GM21447 (cell line): ENCODE results near the gene CAMK2A.

Experiments
- ATAC-seq: cut with Tn5 transposase; IDR thresholded peaks from one replicate; pipeline ENCODE4 v1.9.1; 2021; ENCODE audit not compliant: unreplicated experiment

Gene CAMK2A

DNA sequence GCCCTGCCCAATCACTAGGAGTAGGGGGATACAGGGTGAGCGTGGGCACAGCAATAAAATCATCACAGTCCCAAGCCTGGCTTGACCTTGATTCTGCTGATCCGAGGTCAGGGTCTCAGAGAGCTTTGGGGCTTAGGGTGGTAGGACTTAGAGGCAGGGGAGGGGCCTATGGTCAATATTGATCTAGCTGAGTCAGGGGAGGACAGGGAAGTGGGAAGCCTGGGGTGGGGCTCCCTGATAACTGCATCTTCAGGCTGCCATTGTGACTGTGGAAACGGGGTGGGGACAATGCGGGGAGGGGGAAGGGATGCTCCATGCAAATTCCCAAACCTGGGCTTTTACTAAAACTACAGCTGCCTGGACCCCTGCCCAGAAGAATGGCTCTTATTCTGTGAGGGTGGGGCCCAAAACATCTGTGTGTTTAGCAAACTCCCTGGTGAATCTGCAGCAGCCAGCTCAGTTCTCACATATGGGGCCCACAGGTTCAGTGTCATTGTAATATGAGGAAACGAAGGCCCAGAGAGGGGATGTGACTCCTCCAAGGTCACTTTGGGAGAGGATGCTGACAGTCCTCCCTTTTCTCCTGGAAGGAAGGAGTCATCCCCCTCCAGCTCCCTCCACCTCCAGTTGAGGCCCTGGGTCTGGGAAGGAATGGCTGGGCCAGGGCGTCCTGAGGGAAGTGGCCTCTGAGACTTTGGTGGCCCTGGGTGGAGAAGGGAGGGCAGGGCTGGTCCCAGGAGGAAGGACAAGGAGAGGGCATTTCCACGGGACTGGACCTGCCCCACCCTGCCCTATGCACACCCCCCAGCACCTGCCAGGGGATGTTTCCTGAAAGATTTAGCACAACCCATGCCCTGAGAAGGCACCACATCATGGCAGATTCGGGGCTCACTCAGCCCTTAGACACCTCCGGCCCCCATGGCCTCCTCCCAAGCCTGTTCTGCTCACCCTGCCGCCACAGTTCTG is 73.3 kb downstream of the CAMK2A start:
- no peak for ATAC-seq

DNA sequence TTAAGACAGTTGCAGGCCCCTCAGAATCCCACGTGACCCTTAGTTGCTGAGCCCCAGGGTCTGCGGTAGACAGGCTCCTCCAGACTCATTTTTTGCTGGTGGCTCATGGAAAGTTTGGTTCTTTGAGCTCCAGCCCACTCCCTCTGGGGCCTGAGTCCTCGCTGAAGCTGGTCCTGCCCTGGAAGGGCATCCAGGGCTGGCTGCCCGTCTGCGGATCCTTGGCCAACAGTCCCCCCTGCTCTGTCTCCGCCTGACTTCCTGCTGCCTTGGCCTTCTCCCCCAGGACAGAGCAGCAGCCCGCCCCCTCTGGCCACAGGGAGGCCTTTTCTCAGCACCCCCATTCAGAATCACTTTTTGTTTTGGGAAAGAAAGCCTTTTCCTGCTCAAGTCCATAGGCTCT is 75.3 kb downstream of the CAMK2A start:
- ATAC-seq = no peak

GRCh38 chr5:150213530-150213929 is 76.0 kb downstream of the CAMK2A start:
- no peak for ATAC-seq

DNA sequence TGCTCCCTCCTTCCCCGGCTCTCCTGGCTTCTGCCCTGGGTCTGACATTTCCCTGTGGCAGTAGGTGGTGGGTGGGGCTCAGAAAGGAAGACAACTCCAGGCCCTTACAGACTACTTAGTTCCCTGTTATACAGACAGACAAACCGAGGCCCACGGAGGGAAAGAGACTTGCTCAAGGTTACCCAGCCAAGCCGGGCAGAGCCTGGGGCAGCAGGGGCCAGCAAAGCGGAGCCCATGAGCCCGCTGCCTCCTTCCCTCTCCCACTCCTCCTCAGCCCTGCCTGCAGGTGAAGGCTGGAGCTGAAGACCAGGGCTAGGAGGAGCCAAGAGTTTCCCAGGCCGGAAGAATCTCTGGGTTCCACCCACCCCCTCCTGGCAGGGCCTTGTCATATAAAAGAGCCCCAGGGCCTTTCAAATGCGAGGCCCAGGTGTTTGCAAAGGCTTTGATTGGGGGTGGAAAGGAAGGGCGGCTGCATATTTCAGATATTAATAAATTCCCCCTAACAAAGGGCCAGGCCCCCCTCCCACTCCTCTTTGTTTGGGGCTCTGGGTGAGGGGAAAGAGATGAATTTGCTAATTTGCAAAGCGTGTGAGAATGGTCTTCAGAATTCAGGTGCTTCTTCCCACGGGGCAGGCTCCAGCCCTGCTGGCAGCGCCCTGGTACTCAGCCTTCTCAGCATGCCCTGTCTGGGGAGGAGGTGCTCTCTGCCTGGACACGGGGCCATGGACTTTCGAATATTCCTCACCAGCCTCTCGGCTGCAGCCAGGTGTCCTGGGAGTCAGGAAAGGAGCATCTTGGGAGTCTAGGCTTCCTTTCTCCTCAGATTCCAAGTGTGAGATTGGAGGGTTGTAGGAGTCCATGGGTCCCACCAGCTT is 78.2 kb downstream of the CAMK2A start:
- ATAC-seq = no peak

DNA sequence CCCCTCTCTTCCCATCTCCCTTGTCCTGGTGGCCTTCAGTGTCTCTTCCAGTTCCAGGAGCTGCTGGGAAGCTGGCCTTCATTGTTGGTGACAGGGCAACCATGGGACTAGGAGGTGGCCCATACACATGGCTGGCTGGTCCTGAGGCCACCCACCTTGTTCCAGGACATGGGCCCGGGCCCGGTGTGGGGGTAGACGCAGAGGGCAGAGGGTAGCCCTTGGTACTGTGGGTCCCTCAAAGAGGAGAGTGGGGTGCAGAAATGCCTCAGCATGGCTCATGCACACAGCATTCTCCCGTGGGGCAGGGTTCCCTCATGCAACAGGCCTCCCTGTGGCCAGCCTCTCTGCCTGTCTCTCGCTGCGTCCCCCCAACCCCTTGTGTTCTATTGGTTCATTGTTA is 78.9 kb downstream of the CAMK2A start:
- no peak for ATAC-seq

DNA sequence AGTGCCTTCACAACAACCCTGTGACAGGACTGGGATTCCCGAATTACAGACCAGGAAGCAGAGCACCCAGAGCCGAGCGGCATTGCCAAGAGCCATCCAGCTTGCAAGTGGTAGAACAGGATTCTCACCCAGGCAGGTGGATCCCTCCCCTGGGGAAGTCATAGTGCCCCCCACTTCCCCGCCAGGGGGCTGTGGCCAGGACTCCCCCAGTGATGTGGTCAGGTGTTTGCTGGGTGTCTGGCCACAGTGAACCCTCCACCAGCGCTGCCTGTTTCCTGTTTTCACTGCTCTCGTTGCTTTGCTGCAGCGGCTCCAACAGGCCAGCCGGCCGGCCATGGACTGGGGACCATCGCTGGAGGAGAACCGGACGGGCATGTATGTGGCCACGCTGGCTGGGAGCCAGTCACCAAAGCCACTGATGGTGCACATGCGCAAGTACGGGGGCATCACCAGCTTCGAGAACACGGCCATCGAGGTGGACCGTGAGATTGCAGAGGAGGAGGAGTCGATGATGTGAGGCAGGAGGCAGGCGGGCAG is 80.4 kb downstream of the CAMK2A start:
- no peak for ATAC-seq

- ATAC-seq = no peak
Observed at GRCh38 chr5:150208187-150209098, 81.1 kb downstream of the CAMK2A start.

DNA sequence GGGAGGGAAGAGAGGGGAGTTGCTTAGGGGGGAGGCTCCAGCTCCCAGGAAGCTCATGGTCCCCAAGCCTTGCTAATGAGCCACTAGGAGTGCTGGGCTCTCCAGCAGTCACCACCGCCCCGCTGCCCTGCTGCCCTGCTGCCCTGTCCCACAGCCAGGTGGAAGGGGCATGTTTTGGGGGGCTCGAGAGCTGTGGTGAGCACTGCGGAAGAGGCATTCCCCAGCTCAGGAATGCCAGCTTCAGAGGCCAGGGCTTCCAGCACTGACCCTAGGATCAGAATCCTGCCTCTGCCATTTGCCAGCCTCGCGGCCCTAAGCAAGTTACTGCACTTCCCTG is 82.8 kb downstream of the CAMK2A start:
- no peak for ATAC-seq

DNA sequence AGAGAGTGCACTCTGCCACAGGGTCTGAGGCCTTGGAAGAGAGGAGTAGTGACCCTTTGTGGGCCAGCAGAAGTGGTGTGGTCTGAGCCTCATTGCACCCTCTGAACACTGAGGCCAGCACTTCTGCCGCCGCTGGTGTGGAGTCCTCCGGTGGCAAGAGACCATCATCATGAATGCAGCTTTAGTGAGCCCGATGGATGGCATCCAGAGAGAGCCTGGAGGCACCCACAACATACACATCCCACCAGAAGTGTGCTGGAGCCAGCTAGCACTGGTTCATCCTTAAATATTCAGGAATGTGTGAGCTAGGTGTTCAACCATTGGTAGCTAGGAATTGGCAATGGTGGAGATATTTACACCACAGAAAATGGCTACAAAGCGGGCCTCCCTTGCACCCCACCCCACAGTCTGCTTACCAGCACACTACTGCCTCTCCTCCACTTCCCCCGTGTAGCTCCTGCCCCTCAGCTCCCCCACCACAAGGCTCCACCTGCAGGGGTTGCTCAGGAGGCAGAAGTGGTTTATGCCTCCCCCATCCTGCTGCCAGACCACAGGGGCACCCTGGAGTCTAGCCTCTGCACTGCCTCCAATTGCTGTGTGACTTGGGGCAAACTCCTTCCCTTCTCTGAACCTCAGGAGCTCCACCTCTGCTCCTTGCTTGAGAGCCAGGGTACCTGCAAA is 83.3 kb downstream of the CAMK2A start:
- no peak for ATAC-seq

GRCh38 chr5:150204590-150204960 is 85.0 kb downstream of the CAMK2A start:
- no peak for ATAC-seq

DNA sequence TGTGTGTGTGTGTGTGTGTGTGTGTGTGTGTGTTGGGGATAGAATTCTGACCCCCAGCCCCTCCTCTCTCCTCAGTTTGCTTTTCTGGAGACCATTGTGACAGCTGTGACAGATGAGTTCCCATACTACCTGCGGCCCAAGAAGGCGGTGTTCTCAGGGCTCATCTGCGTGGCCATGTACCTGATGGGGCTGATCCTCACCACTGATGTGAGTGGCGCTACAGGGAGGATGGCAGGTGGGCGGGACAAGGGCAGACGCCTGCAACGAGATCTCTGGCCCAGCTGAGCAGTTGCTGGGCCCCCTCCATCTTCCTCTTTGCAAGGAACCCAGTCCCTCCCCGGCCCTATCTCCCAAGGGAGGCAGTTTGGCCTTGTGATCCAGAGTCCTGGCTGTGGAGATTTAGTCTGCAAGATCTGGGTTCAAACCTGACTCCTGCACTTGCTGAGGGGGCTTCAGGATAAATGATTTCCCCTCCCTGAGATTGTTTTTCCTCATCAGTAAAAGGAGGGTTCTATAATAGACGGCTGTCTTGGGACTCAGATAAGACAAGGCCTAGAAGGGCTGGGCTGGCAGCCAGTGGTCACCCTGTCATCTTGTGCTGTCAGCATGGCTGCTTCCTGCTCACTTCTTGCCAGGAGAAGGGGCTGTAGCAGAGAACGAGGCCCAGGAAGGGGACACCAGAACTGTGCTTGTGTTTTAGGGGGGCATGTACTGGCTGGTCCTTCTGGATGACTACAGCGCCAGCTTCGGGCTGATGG is 85.6 kb downstream of the CAMK2A start:
- no peak for ATAC-seq

- no peak for ATAC-seq
Observed at GRCh38 chr5:150202501-150202900, 87.1 kb downstream of the CAMK2A start.

DNA sequence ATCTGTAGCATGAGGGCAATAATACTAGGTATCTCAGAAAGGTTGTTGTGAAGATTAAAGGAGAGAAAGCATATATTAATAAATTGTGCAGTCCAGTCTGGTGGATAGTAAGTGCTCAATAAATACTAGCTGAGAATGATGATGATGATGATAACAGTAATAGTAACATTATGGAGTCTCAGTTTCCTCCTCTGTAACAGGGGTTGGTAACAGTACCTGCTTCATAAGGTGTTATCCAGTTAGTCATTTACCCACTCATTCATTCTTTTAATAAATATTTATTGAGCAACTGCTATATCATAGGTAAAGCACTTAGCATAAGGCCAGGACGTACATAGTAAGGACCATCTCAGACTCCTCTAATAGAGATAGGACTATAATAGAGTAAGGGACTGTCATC is 92.1 kb downstream of the CAMK2A start:
- ATAC-seq = no peak

GRCh38 chr5:150196986-150197385 is 92.6 kb downstream of the CAMK2A start:
- ATAC-seq = no peak

DNA sequence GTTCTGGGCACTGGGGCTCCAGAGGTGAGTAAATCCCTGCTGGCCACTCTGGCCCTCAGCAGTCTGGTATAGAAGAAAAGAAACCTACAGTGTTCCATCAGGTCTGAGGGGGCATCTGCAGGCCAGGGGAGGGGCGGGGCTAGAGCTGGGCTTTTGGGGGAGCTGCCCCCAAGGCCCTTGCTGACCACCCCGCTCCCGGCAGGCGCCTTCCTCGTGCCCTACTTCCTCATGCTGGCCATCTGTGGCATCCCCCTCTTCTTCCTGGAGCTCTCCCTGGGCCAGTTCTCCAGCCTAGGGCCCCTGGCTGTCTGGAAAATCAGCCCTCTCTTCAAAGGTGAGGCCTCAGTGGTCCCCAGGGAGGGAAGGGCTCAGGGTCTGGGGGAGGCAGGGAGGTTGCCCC is 93.1 kb downstream of the CAMK2A start:
- ATAC-seq = no peak

DNA sequence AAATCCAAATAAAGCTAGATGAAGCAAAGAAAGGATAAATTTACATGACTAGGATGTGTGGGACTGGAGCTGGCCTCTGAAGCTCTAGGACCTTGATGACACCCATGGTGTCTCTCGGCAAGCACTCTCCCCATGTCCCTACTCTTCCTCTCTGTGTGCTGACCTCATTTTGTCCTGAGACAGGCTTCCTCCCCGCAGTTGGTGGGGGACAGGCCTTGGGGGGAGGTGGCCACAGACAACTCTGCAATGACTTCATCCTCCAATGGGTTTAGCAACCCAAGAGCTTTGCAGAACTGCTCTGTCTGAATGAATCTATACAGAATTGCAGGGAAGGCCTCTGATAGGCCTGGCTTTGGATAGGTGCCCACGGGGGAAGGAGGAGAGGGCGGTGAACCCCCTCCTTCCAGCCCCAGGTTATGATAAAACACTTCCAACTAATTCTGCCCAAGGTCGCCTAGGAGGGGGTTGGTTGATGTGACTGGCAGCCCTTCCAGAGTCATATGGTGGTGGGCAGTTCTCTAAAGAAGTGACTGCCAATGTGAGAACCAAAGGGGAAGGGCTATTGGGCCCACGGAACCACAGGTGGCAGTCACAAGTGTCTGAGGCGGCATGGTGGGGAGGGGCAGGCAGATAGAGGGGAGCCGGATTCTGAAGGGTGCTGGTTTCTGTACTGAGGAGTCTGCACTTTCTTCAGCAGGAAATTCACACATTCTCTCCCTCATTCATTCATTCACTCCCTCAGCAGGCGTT is 93.7 kb downstream of the CAMK2A start:
- no peak for ATAC-seq

DNA sequence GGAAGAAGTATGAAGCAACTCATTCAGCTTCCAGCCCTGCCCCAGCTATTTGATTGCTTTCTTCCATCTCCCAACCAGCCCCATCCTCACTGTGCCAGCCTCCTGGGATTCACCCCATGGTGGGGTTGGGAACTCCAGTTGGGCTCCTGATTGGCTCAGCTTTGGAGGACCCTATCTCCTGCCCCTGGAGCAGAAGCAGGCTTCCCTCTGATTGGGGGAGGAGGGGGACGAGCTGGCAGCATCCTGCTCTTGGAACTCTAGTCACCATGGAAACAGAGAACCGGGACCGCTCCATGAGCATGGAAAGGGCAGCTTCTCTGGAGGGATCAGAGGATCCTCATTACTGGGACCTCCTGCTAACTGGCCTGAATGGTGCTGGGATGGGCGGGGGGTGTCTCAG is 97.1 kb downstream of the CAMK2A start:
- no peak for ATAC-seq

- no peak for ATAC-seq
Observed at GRCh38 chr5:150190987-150191386, 98.6 kb downstream of the CAMK2A start.

GRCh38 chr5:150190503-150190979 is 99.0 kb downstream of the CAMK2A start:
- ATAC-seq = no peak
